ENCODE results near the gene DMRTA1. TPM values are rescaled to one million over a fixed set of nuclear protein-coding genes. Genes with fewer than 3 reads are reported as not detected.

The DMRTA1 gene
- total RNA-seq (0.26 and 0.83 TPM in 2 replicates), polyA plus RNA-seq (0.05 and 0.06 TPM in 2 replicates), polyA minus RNA-seq (ENCODE audit: low replicate concordance) (not detected in 2 replicates)
- 0.02 and 0.08 TPM in 2 replicates for polyA plus RNA-seq (2012)

- Histone ChIP-seq H2AFZ (ENCODE audit: low read length) (peak within 1 kb of the TSS; percentile 71), H4K20me1 (ENCODE audit: control insufficient read depth, extremely low read depth, insufficient read depth, low read length) (peaks cover 2% of the 10 kb centered on the region), H3K4me1 (ENCODE audit: control insufficient read depth, extremely low read depth, insufficient read depth, low read length) (no peaks in the 10 kb centered on the region), H3K27ac (ENCODE audit: insufficient read depth, low read length) (no peak within 1 kb of the TSS), H3K9me3 (ENCODE audit: control insufficient read depth, insufficient read depth, low read depth, low read length) (no peaks in the 10 kb centered on the region), H3K4me2 (ENCODE audit: extremely low read depth, insufficient read depth, low read length) (peak within 1 kb of the TSS; percentile 85), H3K4me3 (replicated peaks in 1 of 4; ENCODE audit: control extremely low read depth in 1 of 4, insufficient read depth in 1 of 4, low read depth in 3 of 4, low read length in 4 of 4) (peak within 1 kb of the TSS; percentile 46 to 66 (median 55)), H3K79me2 (ENCODE audit: control insufficient read depth, insufficient read depth, low read length) (no peaks in the 10 kb centered on the region), H3K36me3 (ENCODE audit: control insufficient read depth, insufficient read depth, low read length) (no peaks in the 10 kb centered on the region), H3K27me3 (ENCODE audit: control insufficient read depth, insufficient read depth, low read length) (peaks cover 9% of the 10 kb centered on the region), H3K9ac (ENCODE audit: insufficient read depth, low read length) (no peak within 1 kb of the TSS)
- DNase-seq (ENCODE audit: low read depth in 2 of 2): peak; percentile 34 to 76
- TF ChIP-seq EZH2 (IDR thresholded peaks at IDR 0.05; ENCODE audit: low read length, missing control alignments): no peak
- TF ChIP-seq CTCF (conservative IDR thresholded peaks at IDR 0.05 in 1 of 2, IDR thresholded peaks at IDR 0.05 in 1 of 2; ENCODE audit: low read depth in 1 of 2, low read length in 2 of 2): no peak
Measured at GRCh38 chr9:22446589-22446949, at the start of gene DMRTA1. Gene DMRTA1 (plus strand): TSS chr9:22446824. CDS start chr9:22447066, 242 bp downstream.

- H4K20me1 ChIP-seq (ENCODE audit: control insufficient read depth, extremely low read depth, insufficient read depth, low read length): no peaks in the 10 kb centered on the region
- DNase-seq (ENCODE audit: low read depth in 2 of 2): peak in 1 of 2 donors; percentile 71
- no peaks in the 10 kb centered on the region for H3K36me3 ChIP-seq (ENCODE audit: control insufficient read depth, insufficient read depth, low read length)
- no peaks in the 10 kb centered on the region for H3K4me1 ChIP-seq (ENCODE audit: control insufficient read depth, extremely low read depth, insufficient read depth, low read length)
- TF ChIP-seq CTCF (conservative IDR thresholded peaks at IDR 0.05 in 1 of 2, IDR thresholded peaks at IDR 0.05 in 1 of 2; ENCODE audit: low read depth in 1 of 2, low read length in 2 of 2) (no peak), EZH2 (IDR thresholded peaks at IDR 0.05; ENCODE audit: low read length, missing control alignments) (no peak)
- no peaks in the 10 kb centered on the region for H3K79me2 ChIP-seq (ENCODE audit: control insufficient read depth, insufficient read depth, low read length)
- H3K27me3 ChIP-seq (ENCODE audit: control insufficient read depth, insufficient read depth, low read length): no peaks in the 10 kb centered on the region
- H3K9ac ChIP-seq (ENCODE audit: insufficient read depth, low read length): no peak overlapping the region
- no peak overlapping the region for H3K27ac ChIP-seq (ENCODE audit: insufficient read depth, low read length)
- no peak overlapping the region for H2AFZ ChIP-seq (ENCODE audit: low read length)
- H3K4me3 ChIP-seq (replicated peaks in 1 of 4; ENCODE audit: control extremely low read depth in 1 of 4, insufficient read depth in 1 of 4, low read depth in 3 of 4, low read length in 4 of 4): no peak overlapping the region
- no peak overlapping the region for H3K4me2 ChIP-seq (ENCODE audit: extremely low read depth, insufficient read depth, low read length)
- no peaks in the 10 kb centered on the region for H3K9me3 ChIP-seq (ENCODE audit: control insufficient read depth, insufficient read depth, low read depth, low read length)
Measured at GRCh38 chr9:22401671-22402070, 45.0 kb upstream of the DMRTA1 start.

GRCh38 chr9:22405869-22406659 lies 40.6 kb upstream of the DMRTA1 start:
- Histone ChIP-seq H3K4me1 (ENCODE audit: control insufficient read depth, extremely low read depth, insufficient read depth, low read length) (no peaks in the 10 kb centered on the region), H3K27me3 (ENCODE audit: control insufficient read depth, insufficient read depth, low read length) (no peaks in the 10 kb centered on the region), H3K36me3 (ENCODE audit: control insufficient read depth, insufficient read depth, low read length) (no peaks in the 10 kb centered on the region), H3K9ac (ENCODE audit: insufficient read depth, low read length) (no peak overlapping the region), H3K27ac (ENCODE audit: insufficient read depth, low read length) (no peak overlapping the region), H3K79me2 (ENCODE audit: control insufficient read depth, insufficient read depth, low read length) (no peaks in the 10 kb centered on the region), H3K9me3 (ENCODE audit: control insufficient read depth, insufficient read depth, low read depth, low read length) (no peaks in the 10 kb centered on the region), H2AFZ (ENCODE audit: low read length) (no peak overlapping the region), H3K4me2 (ENCODE audit: extremely low read depth, insufficient read depth, low read length) (no peak overlapping the region), H4K20me1 (ENCODE audit: control insufficient read depth, extremely low read depth, insufficient read depth, low read length) (no peaks in the 10 kb centered on the region), H3K4me3 (replicated peaks in 1 of 4; ENCODE audit: control extremely low read depth in 1 of 4, insufficient read depth in 1 of 4, low read depth in 3 of 4, low read length in 4 of 4) (no peak overlapping the region)
- DNase-seq (ENCODE audit: low read depth in 2 of 2): no peak
- TF ChIP-seq EZH2 (IDR thresholded peaks at IDR 0.05; ENCODE audit: low read length, missing control alignments): no peak
- no peak for TF ChIP-seq CTCF (conservative IDR thresholded peaks at IDR 0.05 in 1 of 2, IDR thresholded peaks at IDR 0.05 in 1 of 2; ENCODE audit: low read depth in 1 of 2, low read length in 2 of 2)
